GM21381 (cell line): ENCODE data around the gene ZNF366.
"Not testable (repeated sequence)": the region's sequence is repeated elsewhere in the genome, so short reads cannot be mapped to it uniquely, and the experiment has no call there.

Source experiments
- ATAC-seq: cut with Tn5 transposase; IDR thresholded peaks from one replicate; pipeline ENCODE4 v1.9.1; 2021; ENCODE audit warnings: mild to moderate bottlenecking, moderate library complexity; ENCODE audit not compliant: unreplicated experiment

The ZNF366 gene

GRCh38 chr5:72412283-72413055 lies 94.7 kb downstream of the ZNF366 start:
- ATAC-seq: no peak

GRCh38 chr5:72410688-72411295 lies 96.4 kb downstream of the ZNF366 start:
- ATAC-seq: no peak

GRCh38 chr5:72408603-72409002 lies 98.6 kb downstream of the ZNF366 start:
- no peak for ATAC-seq

GRCh38 chr5:72408127-72408526 lies 99.1 kb downstream of the ZNF366 start:
- ATAC-seq: no peak

- no peak for ATAC-seq
Measured at GRCh38 chr5:72407541-72407940, 99.7 kb downstream of the ZNF366 start.

GRCh38 chr5:72407078-72407477 lies 100.1 kb downstream of the ZNF366 start:
- ATAC-seq: no peak

GRCh38 chr5:72404771-72405170 lies 102.4 kb downstream of the ZNF366 start:
- ATAC-seq: not testable (repeated sequence)

- no peak for ATAC-seq
Measured at GRCh38 chr5:72402959-72403628, 104.1 kb downstream of the ZNF366 start.

GRCh38 chr5:72402381-72402890 lies 104.8 kb downstream of the ZNF366 start:
- ATAC-seq: no peak

- no peak for ATAC-seq
Measured at GRCh38 chr5:72400950-72401349, 106.3 kb downstream of the ZNF366 start.

GRCh38 chr5:72397836-72398235 lies 109.4 kb downstream of the ZNF366 start:
- no peak for ATAC-seq

GRCh38 chr5:72394688-72395087 lies 112.5 kb downstream of the ZNF366 start:
- no peak for ATAC-seq

- ATAC-seq: no peak
Measured at GRCh38 chr5:72393052-72393451, 114.2 kb downstream of the ZNF366 start.
